HepG2 (cell line): ENCODE results near the gene DCAKD. TPM values are rescaled to one million over a fixed set of nuclear protein-coding genes. Genes with fewer than 3 reads are reported as not detected.

Experiments
- CTCF ChIP-seq: sonication (generic); formaldehyde crosslinking; IDR thresholded peaks from 2 replicates; pipeline ENCODE4 v1.5.0; 2020; ENCODE audit warnings: mild to moderate bottlenecking, missing genetic modification reagents, moderate library complexity
- ETV5 ChIP-seq: IDR thresholded peaks from 2 replicates; pipeline ENCODE4 v1.6.1; 2018; ENCODE audit warnings: missing biosample characterization, missing genetic modification reagents, inconsistent platforms, borderline replicate concordance
- FOXA3 ChIP-seq: IDR thresholded peaks from 2 replicates; pipeline ENCODE4 v1.6.1; 2016; ENCODE audit warnings: missing genetic modification reagents, missing compliant biosample characterization
- FOXK1 ChIP-seq: sonication (generic); formaldehyde crosslinking; IDR thresholded peaks from 2 replicates; pipeline ENCODE4 v1.4.0; 2020; ENCODE audit warnings: low read depth, missing genetic modification reagents, borderline replicate concordance
- HMGXB4 ChIP-seq, 2 experiments: sonication (generic) in 1 of 2; formaldehyde crosslinking in 1 of 2; IDR thresholded peaks; 2 replicates each; pipeline versions ENCODE4 v1.4.0 to v1.6.1; 2018 to 2020; ENCODE audit warnings: missing genetic modification reagents in 2 of 2, borderline replicate concordance in 1 of 2, low read depth in 1 of 2, mild to moderate bottlenecking in 1 of 2, missing biosample characterization in 1 of 2
- PAXIP1 ChIP-seq: sonication (generic); formaldehyde crosslinking; conservative IDR thresholded peaks from 2 replicates; pipeline ENCODE4 v1.4.0; 2020; ENCODE audit warnings: mild to moderate bottlenecking, missing genetic modification reagents, moderate library complexity
- PITX1 ChIP-seq: sonication (generic); formaldehyde crosslinking; IDR thresholded peaks from 2 replicates; pipeline ENCODE4 v1.5.1; 2020; ENCODE audit warnings: mild to moderate bottlenecking, missing genetic modification reagents
- SMARCC2 ChIP-seq: fragments of 450-650 bp; IDR thresholded peaks from 2 replicates; pipeline ENCODE4 v1.6.1; 2017; ENCODE audit warnings: antibody characterized with exemption, mild to moderate bottlenecking
- SRF ChIP-seq: IDR thresholded peaks from 2 replicates; pipeline ENCODE4 v1.6.1; 2011; ENCODE audit warnings: mild to moderate bottlenecking, low read depth, low read length, moderate library complexity
- ZMYM3 ChIP-seq: sonication (generic); formaldehyde crosslinking; IDR thresholded peaks from 2 replicates; pipeline ENCODE4 v1.5.1; 2020; ENCODE audit warnings: mild to moderate bottlenecking, missing genetic modification reagents
- ZNF280B ChIP-seq: sonication (generic); formaldehyde crosslinking; IDR thresholded peaks from 2 replicates; pipeline ENCODE4 v1.5.0; 2020; ENCODE audit warnings: missing genetic modification reagents, mild to moderate bottlenecking, borderline replicate concordance
- ZNF451 ChIP-seq: sonication (generic); formaldehyde crosslinking; IDR thresholded peaks from 2 replicates; pipeline ENCODE4 v1.5.0; 2020; ENCODE audit warnings: mild to moderate bottlenecking, missing genetic modification reagents
- ZNF567 ChIP-seq: sonication (generic); formaldehyde crosslinking; IDR thresholded peaks from 2 replicates; pipeline ENCODE4 v1.8.1; 2023; ENCODE audit warnings: mild to moderate bottlenecking, missing genetic modification reagents, borderline replicate concordance
- ZNF629 ChIP-seq: sonication (generic); formaldehyde crosslinking; conservative IDR thresholded peaks from 2 replicates; pipeline ENCODE4 v1.5.0; 2020; ENCODE audit warnings: missing genetic modification reagents
- ZNF792 ChIP-seq: IDR thresholded peaks from 2 replicates; pipeline ENCODE4 v1.6.1; 2016
- polyA plus RNA-seq, 8 experiments: library from polyadenylated mRNA; depleted of rRNA in 3 of 8; stranded (reverse) in 7 of 8; unstranded in 1 of 8; fragments of >200 nt; fragmentation: Illumina TruSeq in 4 of 8; extraction: Trizol in 4 of 8; gene quantifications; 2 replicates each; pipeline versions ENCODE4 v1.2.1 to v1.2.3, GENCODE V29; 2011 to 2016; ENCODE audit warnings: low read depth in 4 of 8, missing spikeins in 1 of 8, mixed read lengths in 1 of 8; ENCODE audit not compliant: insufficient read depth in 1 of 8
- total RNA-seq, 5 experiments: library from RNA; depleted of rRNA; stranded (reverse); fragments of >200 nt; fragmentation: Illumina TruSeq; extraction: Trizol; gene quantifications; 2 replicates each; pipeline ENCODE4 v1.2.3, GENCODE V29; 2016; ENCODE audit warnings: low read depth in 1 of 5
- TF ChIP-seq, protein P1 (sequence below): sonication (generic); formaldehyde crosslinking; IDR thresholded peaks from 2 replicates; pipeline ENCODE4 v1.8.1; 2023; ENCODE audit warnings: mild to moderate bottlenecking, inconsistent platforms, moderate library complexity, missing genetic modification reagents, borderline replicate concordance
- TF ChIP-seq, protein P2 (sequence below): sonication (generic); formaldehyde crosslinking; IDR thresholded peaks from 2 replicates; pipeline ENCODE4 v1.5.0; 2020; ENCODE audit warnings: missing genetic modification reagents, mild to moderate bottlenecking, borderline replicate concordance

The DCAKD gene
- total and polyA plus RNA-seq, 2 of the 13 experiments (the other 11 are each of a cell fraction or from before 2014, with no cell fraction given), result 25.9 to 29.2 TPM

- TF ChIP-seq CTCF (CRISPR knock-in tag) (peak; percentile 63), SMARCC2 (no peak), ZNF629 (CRISPR knock-in tag) (0 out of 2 replicates have a peak, but pooled peaks have one; percentile 6), FOXA3 (CRISPR knock-in tag) (0 out of 2 replicates have a peak, but pooled peaks have one; percentile 22), ZNF451 (CRISPR knock-in tag) (0 out of 2 replicates have a peak, but pooled peaks have one; percentile 37), ZNF280B (0 out of 2 replicates have a peak, but pooled peaks have one; percentile 45), SRF (no peak), ZMYM3 (CRISPR knock-in tag) (peak; percentile 54; the same call in 1 of the 2 replicates), ZNF792 (CRISPR knock-in tag) (peak; percentile 27; the same call in 1 of the 2 replicates), HMGXB4 (CRISPR knock-in tag; IDR thresholded peaks at IDR 0.05; ENCODE audit: borderline replicate concordance in 1 of 2, low read depth in 1 of 2) (0 out of 4 replicates have a peak, but pooled peaks of 1 of the 2 experiments have one; percentile 51), FOXK1 (no peak), ZNF567 (CRISPR knock-in tag) (no peak), PITX1 (CRISPR knock-in tag) (0 out of 2 replicates have a peak, but pooled peaks have one; percentile 17), PAXIP1 (peak; percentile 56), ETV5 (peak; percentile 64; the same call in 1 of the 2 replicates)
- TF ChIP-seq, protein P1, sequence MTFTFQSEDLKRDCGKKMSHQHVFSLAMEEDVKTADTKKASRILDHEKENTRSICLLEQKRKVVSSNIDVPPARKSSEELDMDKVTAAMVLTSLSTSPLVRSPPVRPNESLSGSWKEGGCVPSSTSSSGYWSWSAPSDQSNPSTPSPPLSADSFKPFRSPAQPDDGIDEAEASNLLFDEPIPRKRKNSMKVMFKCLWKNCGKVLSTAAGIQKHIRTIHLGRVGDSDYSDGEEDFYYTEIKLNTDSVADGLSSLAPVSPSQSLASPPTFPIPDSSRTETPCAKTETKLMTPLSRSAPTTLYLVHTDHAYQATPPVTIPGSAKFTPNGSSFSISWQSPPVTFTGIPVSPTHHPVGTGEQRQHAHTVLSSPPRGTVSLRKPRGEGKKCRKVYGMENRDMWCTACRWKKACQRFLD (CRISPR knock-in tag), result no peak
- TF ChIP-seq, protein P2, sequence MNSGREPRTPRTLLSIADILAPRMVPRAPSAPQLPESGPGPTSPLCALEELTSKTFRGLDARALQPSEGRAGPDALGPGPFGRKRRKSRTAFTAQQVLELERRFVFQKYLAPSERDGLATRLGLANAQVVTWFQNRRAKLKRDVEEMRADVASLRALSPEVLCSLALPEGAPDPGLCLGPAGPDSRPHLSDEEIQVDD (CRISPR knock-in tag), result no peak; the same call in 1 of the 2 replicates
These were observed 7.5 kb downstream of the DCAKD start (continued) for GRCh38 chr17:45043813-45044540.
